Testis (tissue), 3 donors: ENCODE measurements around the gene CAMKMT. TPM values are rescaled to one million over a fixed set of nuclear protein-coding genes. Genes with fewer than 3 reads are reported as not detected.

Experiments
- DNase-seq: peaks from one replicate; pipeline ENCODE4 v3.0.0-alpha.2; 2019
- H3K27ac ChIP-seq, 2 donors: fragments of 200-600 bp; sonication (generic); one replicate each; pipeline ENCODE4 v1.5.1; 2019
- H3K27me3 ChIP-seq: fragments of 200-600 bp; sonication (generic); one replicate; pipeline ENCODE4 v1.5.1; 2019
- H3K36me3 ChIP-seq: fragments of 200-600 bp; sonication (generic); one replicate; pipeline ENCODE4 v1.5.1; 2017; ENCODE audit warnings: low read depth; ENCODE audit errors: missing control alignments
- H3K4me1 ChIP-seq: fragments of 200-600 bp; sonication (generic); one replicate; pipeline ENCODE4 v1.5.1; 2019
- H3K4me3 ChIP-seq, 2 donors: fragments of 200-600 bp; sonication (generic); one replicate each; pipeline ENCODE4 v1.5.1; 2017 to 2019
- H3K9me3 ChIP-seq: fragments of 200-600 bp; sonication (generic); one replicate; pipeline ENCODE4 v1.5.1; 2017
- POLR2A ChIP-seq: fragments of 450-650 bp; IDR thresholded peaks from one replicate; pipeline ENCODE4 v1.6.1; 2017; ENCODE audit warnings: antibody characterized with exemption, mild to moderate bottlenecking, moderate library complexity
- WGBS, 2 donors: methylation state at CpG; one replicate each; pipeline ENCODE4 v1.1.5; 2018; 5-methylcytosine and 5-hydroxymethylcytosine counted together
- intact Hi-C: fragments of 100-400 bp; cut with DNase I; formaldehyde crosslinking; loops from one replicate; pipeline ENCODE4 v1.15.1; 2023; ENCODE audit warnings: low total_unique reads
- polyA plus RNA-seq: library from polyadenylated mRNA; stranded (reverse); fragments of 350-450 nt; fragmentation: Illumina TruSeq; extraction: RNeasy Lipid Tissue Mini Kit (QIAGEN cat#74804); gene quantifications from one replicate; pipeline ENCODE4 v1.2.3, GENCODE V29; 2014; ENCODE audit warnings: low read depth, low replicate concordance; ENCODE audit not compliant: insufficient read depth
- total RNA-seq, 2 donors: library from RNA; depleted of rRNA; stranded (reverse); fragments of >200 nt; gene quantifications; one replicate each; pipeline ENCODE4 v1.2.3, GENCODE V29; 2016
- TF ChIP-seq, protein P1 (sequence below), 3 experiments: fragments of 450-650 bp in 2 of 3; fragments of 200-600 bp in 1 of 3; sonication (generic) in 1 of 3; IDR thresholded peaks; one replicate each; pipeline ENCODE4 v1.5.1; 2016 to 2019; ENCODE audit warnings: antibody characterized with exemption in 3 of 3, mild to moderate bottlenecking in 2 of 3, moderate library complexity in 1 of 3

Gene CAMKMT
- total and polyA plus RNA-seq, 3 donors from 2014 or later, result 15.9 to 21.2 (median 18.5) TPM

DNA sequence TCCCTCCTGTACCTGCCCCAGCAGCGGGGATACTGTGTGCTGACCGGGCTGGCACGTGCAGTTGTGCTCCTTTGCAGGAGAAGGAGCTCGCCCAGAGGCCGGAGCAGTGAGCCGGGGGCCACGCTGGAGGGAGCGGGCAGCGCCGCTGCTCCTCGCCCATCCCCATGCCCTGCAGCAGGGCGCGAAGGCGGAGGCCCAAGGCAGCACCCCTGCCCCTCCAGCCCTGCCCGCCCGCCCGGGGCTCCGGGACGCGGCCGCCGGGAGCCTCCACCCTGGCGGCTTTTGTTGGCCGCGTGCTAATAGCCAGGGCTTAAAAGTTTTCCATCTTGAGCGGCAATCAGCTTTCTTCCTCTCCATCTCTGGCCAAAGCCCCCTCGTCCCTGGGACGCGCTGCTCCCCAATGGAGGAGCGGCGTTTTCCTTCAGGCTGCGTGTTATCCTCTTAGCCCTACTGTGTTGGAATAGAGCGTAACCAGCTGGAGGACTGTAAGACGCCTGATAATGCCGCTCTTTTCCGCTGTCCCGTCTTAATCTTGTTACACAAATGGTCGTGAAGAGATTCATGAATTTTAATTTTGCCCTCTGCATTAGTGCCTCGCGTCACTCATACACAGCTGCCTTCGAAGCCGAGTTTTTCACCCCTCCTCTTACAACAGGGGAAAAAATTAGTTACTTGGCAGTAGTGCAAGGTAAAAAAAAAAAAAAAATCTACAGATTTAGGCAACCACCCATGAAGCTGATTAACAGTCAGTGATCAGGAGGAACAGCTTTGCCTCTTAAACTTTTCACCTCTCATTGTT is 406.9 kb downstream of the CAMKMT start:
- Histone ChIP-seq H3K27ac (no peak overlapping the region), H3K9me3 (no peaks in the 10 kb centered on the region), H3K4me1 (no peaks in the 10 kb centered on the region), H3K36me3 (no peaks in the 10 kb centered on the region), H3K27me3 (no peaks in the 10 kb centered on the region), H3K4me3 (peak overlapping the region in 1 of 2 donors; percentile 4)
- intact Hi-C loops, result no loop called here
- no peak for TF ChIP-seq POLR2A
- 33 to 36% methylated on average over 20 to 42 of the region's 42 CpGs for WGBS, 2 donors
- DNase-seq, result no peak

DNA sequence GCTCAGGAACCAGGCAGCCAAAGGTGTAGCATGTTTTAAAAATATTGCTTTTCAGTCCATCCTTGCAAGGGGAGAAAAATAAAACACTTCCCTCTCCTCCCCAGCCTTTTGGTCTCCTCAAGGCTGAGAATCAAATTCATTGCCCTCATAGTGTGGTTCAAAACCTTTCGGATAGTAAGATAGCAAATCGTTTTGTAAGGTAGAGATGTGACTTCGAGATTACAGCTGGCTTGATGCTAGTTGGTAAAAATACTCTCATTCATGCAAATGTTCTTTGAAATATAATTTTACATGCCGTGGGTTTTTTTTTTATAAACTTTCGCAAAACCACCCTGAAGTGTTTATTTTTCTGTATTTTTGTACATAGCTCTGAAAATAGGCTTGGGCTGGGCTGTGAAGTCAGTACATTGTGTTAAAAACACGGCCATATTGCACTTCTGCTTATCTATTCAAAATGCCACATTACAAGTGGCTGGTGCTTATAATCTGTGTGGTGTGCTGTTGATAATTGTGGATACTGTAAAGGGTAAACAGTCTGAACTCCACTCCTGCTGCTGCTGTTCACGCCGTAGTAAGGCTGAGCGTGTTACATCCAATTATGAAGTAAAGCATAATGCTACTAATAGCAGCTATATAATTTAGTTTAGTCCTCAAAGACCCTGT is 407.7 kb downstream of the CAMKMT start:
- Histone ChIP-seq H3K4me1 (no peaks in the 10 kb centered on the region), H3K27ac (no peak overlapping the region), H3K9me3 (no peaks in the 10 kb centered on the region), H3K27me3 (no peaks in the 10 kb centered on the region), H3K4me3 (no peak overlapping the region), H3K36me3 (no peaks in the 10 kb centered on the region)
- TF ChIP-seq POLR2A, result no peak
- TF ChIP-seq, protein P1, sequence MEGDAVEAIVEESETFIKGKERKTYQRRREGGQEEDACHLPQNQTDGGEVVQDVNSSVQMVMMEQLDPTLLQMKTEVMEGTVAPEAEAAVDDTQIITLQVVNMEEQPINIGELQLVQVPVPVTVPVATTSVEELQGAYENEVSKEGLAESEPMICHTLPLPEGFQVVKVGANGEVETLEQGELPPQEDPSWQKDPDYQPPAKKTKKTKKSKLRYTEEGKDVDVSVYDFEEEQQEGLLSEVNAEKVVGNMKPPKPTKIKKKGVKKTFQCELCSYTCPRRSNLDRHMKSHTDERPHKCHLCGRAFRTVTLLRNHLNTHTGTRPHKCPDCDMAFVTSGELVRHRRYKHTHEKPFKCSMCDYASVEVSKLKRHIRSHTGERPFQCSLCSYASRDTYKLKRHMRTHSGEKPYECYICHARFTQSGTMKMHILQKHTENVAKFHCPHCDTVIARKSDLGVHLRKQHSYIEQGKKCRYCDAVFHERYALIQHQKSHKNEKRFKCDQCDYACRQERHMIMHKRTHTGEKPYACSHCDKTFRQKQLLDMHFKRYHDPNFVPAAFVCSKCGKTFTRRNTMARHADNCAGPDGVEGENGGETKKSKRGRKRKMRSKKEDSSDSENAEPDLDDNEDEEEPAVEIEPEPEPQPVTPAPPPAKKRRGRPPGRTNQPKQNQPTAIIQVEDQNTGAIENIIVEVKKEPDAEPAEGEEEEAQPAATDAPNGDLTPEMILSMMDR (IDR thresholded peaks at IDR 0.05), result no peak
- WGBS, 2 donors, result 81 to 84% methylated on average over 9 of the region's 9 CpGs
- intact Hi-C loops, result no loop called here
- no peak for DNase-seq

DNA sequence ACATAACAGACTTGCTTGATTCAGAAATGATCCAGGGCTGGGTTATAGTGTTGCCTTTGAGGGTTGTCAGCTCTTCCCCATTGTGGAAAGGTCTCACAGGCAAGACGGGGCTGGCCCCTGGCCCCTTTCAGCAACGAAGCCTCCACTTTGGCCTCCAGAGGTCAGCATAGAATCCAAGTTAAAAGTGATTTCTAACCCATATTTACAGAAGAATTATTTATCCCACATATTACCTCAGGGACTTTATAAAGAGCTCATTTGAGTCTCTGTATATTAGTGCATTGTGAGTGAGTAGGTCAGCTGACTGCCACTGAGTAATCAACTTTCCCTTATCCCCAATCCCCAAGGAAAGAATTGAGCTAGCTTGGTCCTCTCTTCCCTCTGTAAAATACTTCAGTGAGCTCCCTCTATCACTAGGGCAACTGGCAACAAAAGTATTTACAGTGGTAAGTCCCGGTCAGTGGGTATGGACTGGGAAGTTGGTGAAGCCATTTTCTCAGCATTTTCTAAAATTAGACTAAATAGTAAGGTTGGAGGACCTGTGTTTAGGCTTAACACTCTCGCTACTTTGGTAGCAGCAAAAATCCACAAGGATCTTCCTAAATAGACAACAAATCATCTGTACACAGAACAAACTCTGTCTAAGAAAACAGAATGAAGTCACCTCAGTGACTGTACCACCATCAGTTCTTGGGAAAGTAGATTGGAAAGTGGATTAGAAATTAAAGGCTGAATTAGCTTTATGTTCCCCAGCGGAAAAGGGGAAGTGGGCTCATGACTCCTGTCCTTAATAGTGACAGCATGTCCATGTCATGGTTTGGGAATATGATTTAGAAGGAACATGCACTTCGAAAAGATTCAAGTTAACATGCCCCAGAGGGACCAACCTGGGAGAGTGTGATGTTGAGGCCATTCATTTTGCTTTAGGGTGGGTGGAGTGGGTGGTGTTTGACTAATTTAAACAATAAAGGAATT is 408.8 kb downstream of the CAMKMT start:
- no peaks in the 10 kb centered on the region for H3K36me3 ChIP-seq
- H3K4me3 ChIP-seq, result no peak overlapping the region
- H3K27me3 ChIP-seq, result no peaks in the 10 kb centered on the region
- intact Hi-C loops, result no loop called here
- 90 to 93% methylated on average over 6 of the region's 6 CpGs for WGBS, 2 donors
- H3K4me1 ChIP-seq, result no peaks in the 10 kb centered on the region
- H3K9me3 ChIP-seq, result no peaks in the 10 kb centered on the region
- no peak for TF ChIP-seq POLR2A
- H3K27ac ChIP-seq, result no peak overlapping the region
- DNase-seq, result no peak

- Histone ChIP-seq H3K4me3 (no peak overlapping the region), H3K27me3 (no peaks in the 10 kb centered on the region), H3K36me3 (no peaks in the 10 kb centered on the region), H3K27ac (no peak overlapping the region), H3K9me3 (no peaks in the 10 kb centered on the region), H3K4me1 (no peaks in the 10 kb centered on the region)
- no peak for TF ChIP-seq POLR2A
- TF ChIP-seq, protein P1 (IDR thresholded peaks at IDR 0.05), result no peak
- no peak for DNase-seq
- WGBS, 2 donors, result 75 to 96% methylated on average over 2 of the region's 2 CpGs
- intact Hi-C loops, result no loop called here
These were observed 409.8 kb downstream of the CAMKMT start for GRCh38 chr2:44771522-44771921.

DNA sequence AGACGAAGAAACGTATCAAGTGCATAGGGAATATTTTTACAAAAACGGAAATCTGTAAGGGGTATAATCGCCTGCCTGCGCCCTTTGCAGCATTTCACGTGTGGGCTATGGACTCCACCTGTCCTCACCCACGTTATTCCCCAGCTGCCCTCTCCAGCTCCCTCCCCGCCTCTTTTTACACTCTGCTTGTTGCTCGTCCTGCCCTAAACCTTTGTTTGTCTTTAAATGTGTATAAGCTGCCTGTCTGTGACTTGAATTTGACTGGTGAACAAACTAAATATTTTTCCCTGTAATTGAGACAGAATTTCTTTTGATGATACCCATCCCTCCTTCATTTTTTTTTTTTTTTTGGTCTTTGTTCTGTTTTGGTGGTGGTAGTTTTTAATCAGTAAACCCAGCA is 410.4 kb downstream of the CAMKMT start:
- no peak for DNase-seq
- WGBS, 2 donors, result 93% methylated on average over 9 of the region's 9 CpGs
- no peak overlapping the region for H3K27ac ChIP-seq
- no peaks in the 10 kb centered on the region for H3K9me3 ChIP-seq
- no peak overlapping the region for H3K4me3 ChIP-seq
- intact Hi-C loops, result no loop called here
- TF ChIP-seq POLR2A, result no peak
- TF ChIP-seq, protein P1 (IDR thresholded peaks at IDR 0.05), result no peak
- H3K36me3 ChIP-seq, result no peaks in the 10 kb centered on the region
- no peaks in the 10 kb centered on the region for H3K27me3 ChIP-seq
- H3K4me1 ChIP-seq, result no peaks in the 10 kb centered on the region
